Measurements from ENCODE around the gene PDCD1.

The PDCD1 gene

GRCh38 chr2:241842620-241843211 is 16.0 kb downstream of the PDCD1 start:
- peaks cover 6% of the 10 kb centered on the region for H3K27me3 ChIP-seq (ENCODE audit: low read depth, low read length)
- no peak for TF ChIP-seq EZH2phosphoT487 (IDR thresholded peaks at IDR 0.05; ENCODE audit: low read depth)
- TF ChIP-seq CTCF (IDR thresholded peaks at IDR 0.05; ENCODE audit: low read depth, low read length), result no peak
- H3K4me1 ChIP-seq (ENCODE audit: low read length), result peaks cover 3% of the 10 kb centered on the region; the same call in 1 of the 2 replicates
- no peak overlapping the region for H2AFZ ChIP-seq (ENCODE audit: low read depth, low read length)
- H3K9ac ChIP-seq (ENCODE audit: low read length), result no peak overlapping the region
- H3K27ac ChIP-seq (ENCODE audit: low read length), result no peak overlapping the region
- H4K20me1 ChIP-seq (ENCODE audit: insufficient read depth, low read length), result no peaks in the 10 kb centered on the region
- no peaks in the 10 kb centered on the region for H3K36me3 ChIP-seq (replicated peaks; ENCODE audit: low read depth, low read length)
- no peak overlapping the region for H3K4me2 ChIP-seq (ENCODE audit: low read length)
- no peaks in the 10 kb centered on the region for H3K79me2 ChIP-seq (ENCODE audit: low read length)
- H3K4me3 ChIP-seq (ENCODE audit: low read length), result no peak overlapping the region
- H3K9me3 ChIP-seq (ENCODE audit: insufficient read depth, low read length), result no peaks in the 10 kb centered on the region

- no peaks in the 10 kb centered on the region for H4K20me1 ChIP-seq (ENCODE audit: insufficient read depth, low read length)
- no peak overlapping the region for H3K27ac ChIP-seq (ENCODE audit: low read length)
- no peak overlapping the region for H3K9ac ChIP-seq (ENCODE audit: low read length)
- H3K27me3 ChIP-seq (ENCODE audit: low read depth, low read length), result peaks cover 11% of the 10 kb centered on the region
- H2AFZ ChIP-seq (ENCODE audit: low read depth, low read length), result no peak overlapping the region
- H3K36me3 ChIP-seq (replicated peaks; ENCODE audit: low read depth, low read length), result no peaks in the 10 kb centered on the region
- H3K79me2 ChIP-seq (ENCODE audit: low read length), result no peaks in the 10 kb centered on the region
- no peaks in the 10 kb centered on the region for H3K9me3 ChIP-seq (ENCODE audit: insufficient read depth, low read length)
- H3K4me3 ChIP-seq (ENCODE audit: low read length), result no peak overlapping the region
- TF ChIP-seq EZH2phosphoT487 (IDR thresholded peaks at IDR 0.05; ENCODE audit: low read depth) (no peak), CTCF (IDR thresholded peaks at IDR 0.05; ENCODE audit: low read depth, low read length) (no peak)
- peaks cover 3% of the 10 kb centered on the region; the same call in 1 of the 2 replicates for H3K4me1 ChIP-seq (ENCODE audit: low read length)
- no peak overlapping the region for H3K4me2 ChIP-seq (ENCODE audit: low read length)
Measured at GRCh38 chr2:241842067-241842415, 16.7 kb downstream of the PDCD1 start.

GRCh38 chr2:241841181-241842066 is 17.3 kb downstream of the PDCD1 start:
- no peak overlapping the region for H2AFZ ChIP-seq (ENCODE audit: low read depth, low read length)
- TF ChIP-seq EZH2phosphoT487 (IDR thresholded peaks at IDR 0.05; ENCODE audit: low read depth), result no peak
- TF ChIP-seq CTCF (IDR thresholded peaks at IDR 0.05; ENCODE audit: low read depth, low read length), result no peak
- no peak overlapping the region for H3K4me2 ChIP-seq (ENCODE audit: low read length)

GRCh38 chr2:241837197-241837965 is 21.3 kb downstream of the PDCD1 start:
- TF ChIP-seq EZH2phosphoT487 (IDR thresholded peaks at IDR 0.05; ENCODE audit: low read depth), result no peak
- H3K27ac ChIP-seq (ENCODE audit: low read length), result no peak overlapping the region
- no peaks in the 10 kb centered on the region for H3K9me3 ChIP-seq (ENCODE audit: insufficient read depth, low read length)
- no peak overlapping the region for H3K9ac ChIP-seq (ENCODE audit: low read length)
- no peaks in the 10 kb centered on the region for H3K36me3 ChIP-seq (replicated peaks; ENCODE audit: low read depth, low read length)
- H3K4me2 ChIP-seq (ENCODE audit: low read length), result no peak overlapping the region
- no peaks in the 10 kb centered on the region for H3K79me2 ChIP-seq (ENCODE audit: low read length)
- no peaks in the 10 kb centered on the region for H3K4me1 ChIP-seq (ENCODE audit: low read length)
- H3K27me3 ChIP-seq (ENCODE audit: low read depth, low read length), result peaks cover 19% of the 10 kb centered on the region
- H4K20me1 ChIP-seq (ENCODE audit: insufficient read depth, low read length), result no peaks in the 10 kb centered on the region
- no peak overlapping the region for H3K4me3 ChIP-seq (ENCODE audit: low read length)
- H2AFZ ChIP-seq (ENCODE audit: low read depth, low read length), result no peak overlapping the region

More at GRCh38 chr2:241841181-241842066, 17.3 kb downstream of the PDCD1 start:
- H3K4me1 ChIP-seq (ENCODE audit: low read length), result peaks cover 3% of the 10 kb centered on the region; the same call in 1 of the 2 replicates
- no peaks in the 10 kb centered on the region for H3K36me3 ChIP-seq (replicated peaks; ENCODE audit: low read depth, low read length)
- no peaks in the 10 kb centered on the region for H3K9me3 ChIP-seq (ENCODE audit: insufficient read depth, low read length)
- H3K27ac ChIP-seq (ENCODE audit: low read length), result no peak overlapping the region
- H3K27me3 ChIP-seq (ENCODE audit: low read depth, low read length), result peaks cover 17% of the 10 kb centered on the region
- no peak overlapping the region for H3K9ac ChIP-seq (ENCODE audit: low read length)
- no peaks in the 10 kb centered on the region for H4K20me1 ChIP-seq (ENCODE audit: insufficient read depth, low read length)
- no peaks in the 10 kb centered on the region for H3K79me2 ChIP-seq (ENCODE audit: low read length)
- no peak overlapping the region for H3K4me3 ChIP-seq (ENCODE audit: low read length)
